AG10803 (cell line): Measurements from ENCODE around the gene ALOX5AP.

Experiments
- DNase-seq: peaks from one replicate; pipeline ENCODE4 v3.0.0; 2010; ENCODE audit warnings: low read depth
- H3K4me3 ChIP-seq: 2 replicates; pipeline ENCODE4 v1.5.1; 2011; ENCODE audit warnings: mild to moderate bottlenecking, low read length, control low read depth
- TF ChIP-seq, protein P1 (sequence below): conservative IDR thresholded peaks from 2 replicates; pipeline ENCODE4 v1.5.1; 2011; ENCODE audit warnings: mild to moderate bottlenecking, low read length, control low read depth, inconsistent platforms

ALOX5AP gene

DNA sequence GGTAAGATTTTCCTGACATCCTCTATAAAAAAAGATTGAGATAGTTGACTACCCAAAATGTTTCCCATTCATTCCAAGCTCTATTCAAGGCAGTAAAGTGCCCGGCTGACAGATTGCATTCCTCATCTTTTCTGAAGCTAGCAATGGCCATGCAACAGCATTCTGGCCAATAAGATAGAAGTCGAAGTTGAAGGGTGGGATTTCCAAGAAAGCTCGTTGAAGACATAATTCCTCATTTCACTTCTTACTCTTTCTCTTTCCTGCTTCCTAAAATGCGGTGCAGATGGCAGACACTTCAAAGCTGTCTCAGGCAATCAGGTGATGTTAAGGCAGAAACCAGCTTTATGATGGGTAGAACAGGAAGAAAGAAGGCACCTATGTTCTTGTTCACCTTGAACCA, 13.4 kb upstream of the ALOX5AP start:
- no peak for DNase-seq
- no peak overlapping the region for H3K4me3 ChIP-seq
- TF ChIP-seq, protein P1, sequence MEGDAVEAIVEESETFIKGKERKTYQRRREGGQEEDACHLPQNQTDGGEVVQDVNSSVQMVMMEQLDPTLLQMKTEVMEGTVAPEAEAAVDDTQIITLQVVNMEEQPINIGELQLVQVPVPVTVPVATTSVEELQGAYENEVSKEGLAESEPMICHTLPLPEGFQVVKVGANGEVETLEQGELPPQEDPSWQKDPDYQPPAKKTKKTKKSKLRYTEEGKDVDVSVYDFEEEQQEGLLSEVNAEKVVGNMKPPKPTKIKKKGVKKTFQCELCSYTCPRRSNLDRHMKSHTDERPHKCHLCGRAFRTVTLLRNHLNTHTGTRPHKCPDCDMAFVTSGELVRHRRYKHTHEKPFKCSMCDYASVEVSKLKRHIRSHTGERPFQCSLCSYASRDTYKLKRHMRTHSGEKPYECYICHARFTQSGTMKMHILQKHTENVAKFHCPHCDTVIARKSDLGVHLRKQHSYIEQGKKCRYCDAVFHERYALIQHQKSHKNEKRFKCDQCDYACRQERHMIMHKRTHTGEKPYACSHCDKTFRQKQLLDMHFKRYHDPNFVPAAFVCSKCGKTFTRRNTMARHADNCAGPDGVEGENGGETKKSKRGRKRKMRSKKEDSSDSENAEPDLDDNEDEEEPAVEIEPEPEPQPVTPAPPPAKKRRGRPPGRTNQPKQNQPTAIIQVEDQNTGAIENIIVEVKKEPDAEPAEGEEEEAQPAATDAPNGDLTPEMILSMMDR: no peak

DNA sequence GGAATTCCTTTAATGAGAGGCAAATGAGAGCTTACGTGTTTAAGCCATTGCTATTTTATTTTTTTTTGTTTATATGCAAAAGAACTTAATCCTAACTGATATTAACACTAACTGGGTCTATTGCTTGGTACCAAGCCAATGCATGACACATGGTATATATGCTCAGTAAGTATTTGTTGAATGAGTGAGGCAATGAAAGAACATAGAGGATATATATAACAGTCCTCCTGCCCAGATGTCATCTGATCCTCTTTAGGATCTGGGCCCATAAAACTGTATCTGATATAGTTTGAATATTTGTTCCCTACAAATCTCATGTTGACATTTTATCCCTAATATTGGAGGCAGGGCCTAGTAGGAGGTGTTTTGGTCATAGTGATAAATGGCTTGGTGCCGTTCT, 13.0 kb upstream of the ALOX5AP start:
- DNase-seq: no peak
- TF ChIP-seq, protein P1: no peak
- H3K4me3 ChIP-seq: no peak overlapping the region

DNA sequence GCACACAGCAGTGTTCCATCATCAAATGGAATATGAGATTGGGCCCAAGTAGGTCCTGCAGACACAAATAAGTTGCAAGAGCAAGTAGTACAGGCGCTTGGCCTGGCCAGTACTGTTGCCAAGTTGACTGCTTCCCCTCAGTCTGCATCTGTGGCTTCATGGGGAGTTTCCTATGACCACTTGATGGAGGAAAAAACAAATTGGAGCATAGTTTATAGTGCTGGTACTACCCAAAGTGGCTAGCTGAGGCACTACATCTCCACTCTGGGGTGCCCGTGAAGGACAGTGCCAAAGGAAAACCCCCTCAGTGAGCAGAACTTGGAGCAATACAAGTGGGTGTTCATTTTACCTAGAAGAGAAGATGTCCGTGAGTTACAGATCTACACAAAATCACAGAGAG, 10.6 kb upstream of the ALOX5AP start:
- DNase-seq: no peak
- TF ChIP-seq, protein P1: no peak
- no peak overlapping the region for H3K4me3 ChIP-seq

DNA sequence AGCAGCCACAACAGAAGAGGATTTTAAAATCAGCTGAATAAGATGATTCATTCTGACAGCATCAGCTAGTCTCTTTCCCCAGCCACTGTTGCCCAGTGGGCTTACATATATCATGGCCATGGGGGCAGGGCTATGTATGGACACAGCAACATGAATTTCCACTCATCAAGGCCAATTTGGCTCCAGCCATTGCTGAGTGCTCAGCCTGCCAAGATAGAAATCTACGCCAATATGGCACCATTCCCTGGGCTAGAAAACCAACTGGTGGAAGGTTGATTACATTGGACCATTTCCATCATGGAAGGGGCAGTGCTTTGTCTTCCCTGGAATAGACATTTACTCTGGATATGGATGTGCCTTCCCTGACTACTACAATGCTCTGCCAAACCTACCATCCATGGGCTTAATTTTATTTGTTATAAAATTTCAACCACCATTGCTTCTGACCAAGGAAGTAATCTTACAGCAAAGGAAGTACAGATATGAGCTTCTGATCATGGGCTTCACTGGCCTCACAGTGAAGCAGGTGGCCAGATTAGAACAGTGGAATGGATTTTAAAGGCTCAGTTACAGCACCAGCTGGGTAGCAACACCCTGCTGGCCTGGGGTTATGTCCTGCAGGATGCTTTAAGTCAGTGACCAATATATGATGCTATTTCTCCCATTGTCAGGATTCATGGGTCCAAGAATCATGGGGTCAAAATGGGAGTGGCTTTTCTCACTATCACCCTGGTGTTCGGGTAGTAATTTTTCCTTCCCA, 9.8 kb upstream of the ALOX5AP start:
- TF ChIP-seq, protein P1: no peak
- no peak overlapping the region for H3K4me3 ChIP-seq
- no peak for DNase-seq

DNA sequence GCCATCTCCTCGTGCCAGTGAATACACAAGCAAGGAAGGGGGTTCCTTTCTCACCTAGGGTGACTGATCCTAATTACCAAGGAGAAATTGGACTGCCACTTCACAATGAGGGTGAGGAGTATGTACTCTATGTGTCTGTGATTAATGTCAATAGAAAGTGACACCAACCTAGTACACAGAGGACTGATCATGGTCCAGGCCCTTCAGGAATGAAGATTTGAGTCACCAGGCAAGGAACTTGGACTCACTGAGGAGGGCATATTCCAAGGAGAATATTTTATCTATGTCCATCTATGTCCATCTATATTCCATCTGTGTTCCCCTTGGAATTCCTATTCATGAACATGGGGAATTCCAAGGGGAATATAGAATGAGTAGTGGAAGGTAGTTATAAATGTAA, 9.2 kb upstream of the ALOX5AP start:
- DNase-seq: no peak
- TF ChIP-seq, protein P1: no peak
- H3K4me3 ChIP-seq: no peak overlapping the region

DNA sequence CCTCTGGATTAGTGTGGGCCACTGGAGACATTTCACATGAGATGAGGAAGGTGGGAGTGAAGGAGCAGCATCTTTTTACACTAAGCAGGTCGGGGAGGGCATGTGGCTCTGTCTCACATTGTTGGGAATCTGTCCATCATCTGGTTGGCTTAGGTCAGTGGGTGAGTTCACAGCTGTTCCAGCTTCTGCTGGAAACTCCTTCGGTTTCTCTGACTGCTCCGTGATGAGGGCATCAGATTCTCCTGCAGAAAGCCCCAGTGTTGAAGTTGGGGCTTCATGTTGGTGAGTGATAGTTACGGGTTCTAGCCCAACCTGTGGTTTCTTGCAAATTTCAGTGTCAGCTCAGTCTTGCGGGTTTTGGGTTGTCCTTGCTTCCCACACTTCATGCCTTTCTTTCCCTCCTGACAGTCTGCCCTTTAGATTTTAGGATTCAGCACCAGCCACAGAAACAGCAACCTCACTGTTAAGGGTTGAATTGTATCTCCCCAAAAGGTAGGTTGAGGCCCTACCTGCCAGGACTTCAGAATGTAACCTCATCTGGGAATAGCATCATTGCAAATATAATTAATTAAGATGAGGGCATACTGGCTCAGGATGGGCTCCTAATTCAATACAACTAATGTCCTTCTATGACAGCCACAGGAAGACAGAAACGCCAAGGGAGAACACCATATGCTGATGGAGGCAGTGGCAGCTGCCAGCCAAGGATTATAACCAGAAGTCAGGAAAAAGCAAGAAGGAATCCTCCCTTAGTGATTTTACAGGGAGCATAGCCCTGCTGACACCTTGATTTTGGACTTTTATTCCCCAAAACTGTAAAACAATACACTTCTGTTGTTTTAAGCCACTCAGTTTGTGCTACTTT, 7.6 kb upstream of the ALOX5AP start:
- H3K4me3 ChIP-seq: no peak overlapping the region
- TF ChIP-seq, protein P1: no peak
- DNase-seq: no peak
